Spinal cord (tissue), 10 donors: ENCODE data around the gene KRTAP10-3. TPM values are rescaled to one million over a fixed set of nuclear protein-coding genes. Genes with fewer than 3 reads are reported as not detected.
"Not testable (repeated sequence)": the region's sequence is repeated elsewhere in the genome, so short reads cannot be mapped to it uniquely, and the experiment has no call there.

Experiments
- DNase-seq, 6 donors: peaks; one replicate each; pipeline versions ENCODE4 v3.0.0 to v3.0.0-alpha.2; 2013 to 2015; ENCODE audit warnings: low spot score in 6 of 6, low read depth in 4 of 6
- H3K27ac ChIP-seq: one replicate; pipeline ENCODE4 v1.5.1; 2013; ENCODE audit warnings: low read depth, low read length, control low read depth
- H3K27me3 ChIP-seq: one replicate; pipeline ENCODE4 v1.6.1; 2013; ENCODE audit warnings: low read length; ENCODE audit not compliant: control insufficient read depth, insufficient read depth
- H3K36me3 ChIP-seq: one replicate; pipeline ENCODE4 v1.6.1; 2013; ENCODE audit warnings: low read length; ENCODE audit not compliant: control insufficient read depth, insufficient read depth
- H3K4me1 ChIP-seq: one replicate; pipeline ENCODE4 v1.6.1; 2013; ENCODE audit warnings: low read length; ENCODE audit not compliant: control insufficient read depth, insufficient read depth
- H3K4me3 ChIP-seq: one replicate; pipeline ENCODE4 v1.5.1; 2013; ENCODE audit warnings: low read depth, low read length, control low read depth
- H3K9me3 ChIP-seq: one replicate; pipeline ENCODE4 v1.6.1; 2013; ENCODE audit warnings: low read length; ENCODE audit not compliant: control insufficient read depth, insufficient read depth
- WGBS: methylation state at CpG from one replicate; pipeline ENCODE4 v1.1.5; 2013; ENCODE audit warnings: missing lambda C conversion rate; ENCODE audit not compliant: insufficient coverage; 5-methylcytosine and 5-hydroxymethylcytosine counted together
- polyA plus RNA-seq, 2 donors: library from polyadenylated mRNA; unstranded; fragments of 120-200 nt; gene quantifications; one replicate each; pipeline ENCODE4 v1.2.1, GENCODE V29; 2013; ENCODE audit not compliant: insufficient read length in 2 of 2
- total RNA-seq, 2 donors: library from RNA; depleted of rRNA in 1 of 2; stranded (reverse); fragments of 120-200 nt in 1 of 2; fragments of >200 nt in 1 of 2; gene quantifications; one replicate each; pipeline versions ENCODE4 v1.2.3 to v1.2.4, GENCODE V29; 2013 to 2014
- donor health status: healthy.

KRTAP10-3 gene
- total and polyA plus RNA-seq, 4 donors, result not detected

GRCh38 chr21:44564886-44565598, 6.4 kb upstream of the KRTAP10-3 start:
- Histone ChIP-seq H3K4me3 (no peak overlapping the region), H3K27me3 (no peaks in the 10 kb centered on the region), H3K36me3 (no peaks in the 10 kb centered on the region), H3K4me1 (no peaks in the 10 kb centered on the region), H3K9me3 (peaks cover 3% of the 10 kb centered on the region), H3K27ac (no peak overlapping the region)
- no CpG with 5 or more reads among the region's 1 CpG for WGBS
- no peak for DNase-seq

- Histone ChIP-seq H3K27ac (no peak overlapping the region), H3K9me3 (peaks cover 3% of the 10 kb centered on the region), H3K4me3 (no peak overlapping the region), H3K27me3 (no peaks in the 10 kb centered on the region), H3K4me1 (no peaks in the 10 kb centered on the region), H3K36me3 (no peaks in the 10 kb centered on the region)
- WGBS, result no CpG with 5 or more reads among the region's 1 CpG
- no peak for DNase-seq
Observed at GRCh38 chr21:44564099-44564498, 5.5 kb upstream of the KRTAP10-3 start.

- not testable (repeated sequence) for H3K27ac ChIP-seq, H3K4me3 ChIP-seq, H3K36me3 ChIP-seq, H3K4me1 ChIP-seq, H3K9me3 ChIP-seq, DNase-seq, H3K27me3 ChIP-seq
- WGBS, result 73% methylated on average over 9 of the region's 10 CpGs
Observed at GRCh38 chr21:44558329-44558675, 293 bp downstream of the KRTAP10-3 start.

GRCh38 chr21:44557491-44558328, 885 bp downstream of the KRTAP10-3 start:
- Histone ChIP-seq H3K27me3 (peaks cover 2% of the 10 kb centered on the region), H3K36me3 (no peaks in the 10 kb centered on the region), H3K9me3 (peaks cover 3% of the 10 kb centered on the region), H3K4me1 (no peaks in the 10 kb centered on the region), H3K27ac (no peak overlapping the region), H3K4me3 (no peak overlapping the region)
- WGBS, result 49% methylated on average over 27 of the region's 30 CpGs
- DNase-seq, result no peak

GRCh38 chr21:44556879-44557278, 1.7 kb downstream of the KRTAP10-3 start:
- no peak overlapping the region for H3K4me3 ChIP-seq
- no peaks in the 10 kb centered on the region for H3K9me3 ChIP-seq
- peaks cover 2% of the 10 kb centered on the region for H3K27me3 ChIP-seq
- H3K4me1 ChIP-seq, result no peaks in the 10 kb centered on the region
- H3K27ac ChIP-seq, result no peak overlapping the region
- no peak for DNase-seq
- no peaks in the 10 kb centered on the region for H3K36me3 ChIP-seq
- 71% methylated on average over 9 of the region's 9 CpGs for WGBS

- DNase-seq, result no peak
- Histone ChIP-seq H3K4me1 (no peaks in the 10 kb centered on the region), H3K4me3 (no peak overlapping the region), H3K9me3 (no peaks in the 10 kb centered on the region), H3K27me3 (peaks cover 2% of the 10 kb centered on the region), H3K27ac (no peak overlapping the region), H3K36me3 (no peaks in the 10 kb centered on the region)
- 91% methylated on average over 10 of the region's 13 CpGs for WGBS
Observed at GRCh38 chr21:44555200-44555875, 3.3 kb downstream of the KRTAP10-3 start.

GRCh38 chr21:44552681-44553080, 5.9 kb downstream of the KRTAP10-3 start:
- Histone ChIP-seq H3K27me3 (no peaks in the 10 kb centered on the region), H3K36me3 (no peaks in the 10 kb centered on the region), H3K27ac (no peak overlapping the region), H3K9me3 (no peaks in the 10 kb centered on the region), H3K4me1 (peaks cover 1% of the 10 kb centered on the region), H3K4me3 (no peak overlapping the region)
- WGBS, result 53% methylated on average over 11 of the region's 13 CpGs
- no peak for DNase-seq

GRCh38 chr21:44552136-44552535, 6.5 kb downstream of the KRTAP10-3 start:
- Histone ChIP-seq H3K27ac (no peak overlapping the region), H3K36me3 (no peaks in the 10 kb centered on the region), H3K4me1 (peaks cover 2% of the 10 kb centered on the region), H3K27me3 (no peaks in the 10 kb centered on the region), H3K9me3 (no peaks in the 10 kb centered on the region), H3K4me3 (no peak overlapping the region)
- DNase-seq, result no peak
- WGBS, result 90% methylated on average over 6 of the region's 6 CpGs

GRCh38 chr21:44551340-44551961, 7.1 kb downstream of the KRTAP10-3 start, which contains the start of gene KRTAP10-2:
TSS of gene KRTAP10-2 (minus strand) at chr21:44551505. CDS start at chr21:44551458, 47 bp downstream.
- Histone ChIP-seq H3K4me1 (peaks cover 2% of the 10 kb centered on the region), H3K27me3 (no peaks in the 10 kb centered on the region), H3K4me3 (no peak within 1 kb of the TSS), H3K27ac (no peak within 1 kb of the TSS), H3K9me3 (no peaks in the 10 kb centered on the region), H3K36me3 (no peaks in the 10 kb centered on the region)
- 64% methylated on average over 14 of the region's 17 CpGs for WGBS
- no peak for DNase-seq
